ENCODE results near the gene DHDH. TPM values are rescaled to one million over a fixed set of nuclear protein-coding genes. Genes with fewer than 3 reads are reported as not detected.

Gene DHDH
- total RNA-seq, 6 donors from 2014 or later = 1.9 to 6.3 (median 2.8) TPM

DNA sequence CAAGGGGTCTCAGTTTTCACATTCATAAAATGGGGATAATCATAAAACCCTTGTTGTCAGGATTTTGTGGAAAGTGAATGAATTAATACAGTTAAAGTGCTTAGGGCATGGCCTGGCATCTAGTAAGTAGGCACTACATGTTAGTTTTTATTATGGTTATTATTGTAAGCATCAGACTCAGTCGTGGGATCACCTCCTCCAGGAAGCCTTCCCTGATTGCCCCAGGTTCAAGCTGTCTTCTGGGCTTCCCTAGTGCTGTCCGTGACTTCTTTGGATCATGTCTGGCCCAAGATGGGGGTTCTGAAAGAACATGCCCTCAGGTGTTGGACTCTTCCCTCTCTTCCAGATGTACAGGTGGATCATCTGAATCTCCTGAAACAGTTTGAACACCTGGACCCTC is 22.7 kb upstream of the DHDH start:
- Histone ChIP-seq H3K9me3 (no peaks in the 10 kb centered on the region), H3K4me1 (peaks cover 17 to 28% (median 22%) of the 10 kb centered on the region in 4 donors), H3K36me3 (peaks cover 33 to 99% (median 69%) of the 10 kb centered on the region in 4 donors), H3K27me3 (no peaks in the 10 kb centered on the region), H3K27ac (peak overlapping the region in 1 of 4 donors; percentile 82), H3K4me3 (no peak overlapping the region)
- TF ChIP-seq POLR2A (IDR thresholded peaks at IDR 0.05) (no peak), EP300 (IDR thresholded peaks at IDR 0.05) (no peak), POLR2AphosphoS5 (IDR thresholded peaks at IDR 0.05) (no peak)
- TF ChIP-seq, protein P1, sequence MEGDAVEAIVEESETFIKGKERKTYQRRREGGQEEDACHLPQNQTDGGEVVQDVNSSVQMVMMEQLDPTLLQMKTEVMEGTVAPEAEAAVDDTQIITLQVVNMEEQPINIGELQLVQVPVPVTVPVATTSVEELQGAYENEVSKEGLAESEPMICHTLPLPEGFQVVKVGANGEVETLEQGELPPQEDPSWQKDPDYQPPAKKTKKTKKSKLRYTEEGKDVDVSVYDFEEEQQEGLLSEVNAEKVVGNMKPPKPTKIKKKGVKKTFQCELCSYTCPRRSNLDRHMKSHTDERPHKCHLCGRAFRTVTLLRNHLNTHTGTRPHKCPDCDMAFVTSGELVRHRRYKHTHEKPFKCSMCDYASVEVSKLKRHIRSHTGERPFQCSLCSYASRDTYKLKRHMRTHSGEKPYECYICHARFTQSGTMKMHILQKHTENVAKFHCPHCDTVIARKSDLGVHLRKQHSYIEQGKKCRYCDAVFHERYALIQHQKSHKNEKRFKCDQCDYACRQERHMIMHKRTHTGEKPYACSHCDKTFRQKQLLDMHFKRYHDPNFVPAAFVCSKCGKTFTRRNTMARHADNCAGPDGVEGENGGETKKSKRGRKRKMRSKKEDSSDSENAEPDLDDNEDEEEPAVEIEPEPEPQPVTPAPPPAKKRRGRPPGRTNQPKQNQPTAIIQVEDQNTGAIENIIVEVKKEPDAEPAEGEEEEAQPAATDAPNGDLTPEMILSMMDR (IDR thresholded peaks at IDR 0.05) = no peak
- WGBS, 2 donors = 90 to 93% methylated on average over 2 of the region's 2 CpGs
- ATAC-seq (ENCODE audit: low FRiP score in 2 of 2) (no peak), DNase-seq (no peak)

DNA sequence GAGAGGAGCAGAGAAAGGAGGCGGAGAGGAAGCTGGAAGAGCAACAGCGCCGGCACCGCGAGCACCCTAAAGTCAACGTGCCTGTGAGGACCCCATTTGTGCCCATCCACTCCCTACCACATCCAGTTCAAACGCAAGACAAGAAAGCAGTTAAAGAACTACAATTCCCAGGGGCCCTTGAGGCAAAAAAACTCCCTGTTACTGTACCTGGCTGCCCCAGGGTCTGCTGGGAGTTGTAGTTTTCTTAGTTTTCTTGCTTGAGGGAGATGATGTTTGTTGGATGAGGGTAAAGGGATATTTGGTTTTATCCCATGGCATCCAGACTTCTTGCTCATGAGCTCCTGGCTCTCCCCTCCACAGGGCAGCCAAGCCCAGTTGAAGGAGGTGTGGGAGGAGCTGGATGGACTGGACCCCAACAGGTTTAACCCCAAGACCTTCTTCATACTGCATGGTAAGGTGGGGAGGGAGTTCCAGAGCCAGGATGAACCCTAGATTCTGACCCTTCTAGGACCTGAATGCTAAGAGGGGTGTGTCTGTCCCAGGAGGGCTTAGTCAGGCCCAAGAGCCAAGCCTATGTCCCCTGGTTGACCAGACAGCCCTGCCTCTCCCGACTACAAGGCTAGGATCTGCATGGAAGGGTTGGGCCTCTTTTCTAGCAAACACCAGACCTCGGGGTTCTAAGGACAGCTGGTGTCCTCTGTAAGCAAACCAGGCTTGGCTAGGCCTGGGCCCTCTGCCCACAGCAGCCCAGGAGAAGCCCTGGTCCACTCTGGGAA is 20.2 kb upstream of the DHDH start:
- H3K27ac ChIP-seq = peak overlapping the region in 1 of 4 donors; percentile 35
- no peaks in the 10 kb centered on the region for H3K27me3 ChIP-seq
- no peak for TF ChIP-seq POLR2AphosphoS5 (IDR thresholded peaks at IDR 0.05)
- TF ChIP-seq, protein P1 (IDR thresholded peaks at IDR 0.05) = no peak
- TF ChIP-seq EP300 (IDR thresholded peaks at IDR 0.05) = no peak
- no peak for TF ChIP-seq POLR2A (IDR thresholded peaks at IDR 0.05)
- no peaks in the 10 kb centered on the region for H3K9me3 ChIP-seq
- no peak overlapping the region for H3K4me3 ChIP-seq
- DNase-seq = no peak
- H3K4me1 ChIP-seq = peaks cover 9 to 18% (median 14%) of the 10 kb centered on the region in 4 donors
- no peak for ATAC-seq (ENCODE audit: low FRiP score in 2 of 2)
- WGBS, 2 donors = 89 to 94% methylated on average over 8 to 9 of the region's 9 CpGs
- peaks cover 29 to 93% (median 78%) of the 10 kb centered on the region in 4 donors for H3K36me3 ChIP-seq

DNA sequence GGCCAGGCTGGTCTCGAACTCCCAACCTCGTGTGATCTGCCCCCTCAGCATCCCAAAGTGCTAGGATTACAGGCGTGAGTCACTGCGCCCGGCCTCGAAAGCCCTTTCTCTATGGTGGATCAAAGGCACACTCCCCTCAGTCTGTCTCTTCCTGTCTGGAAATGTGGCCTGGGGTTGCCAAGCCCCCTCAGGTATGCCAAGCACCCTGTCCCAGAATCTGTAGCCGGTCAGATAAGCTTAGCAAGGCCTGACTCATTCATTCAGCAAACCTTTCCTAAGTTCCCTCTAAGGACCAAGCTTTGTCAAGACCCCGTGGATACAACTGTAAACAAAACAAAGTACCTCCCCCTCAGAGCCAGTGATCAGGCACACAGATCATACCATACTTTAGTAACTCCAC is 19.3 kb upstream of the DHDH start:
- no peak for DNase-seq
- Histone ChIP-seq H3K4me3 (no peak overlapping the region), H3K4me1 (peaks cover 6 to 11% (median 8%) of the 10 kb centered on the region in 4 donors), H3K27me3 (no peaks in the 10 kb centered on the region), H3K36me3 (peaks cover 29 to 95% (median 82%) of the 10 kb centered on the region in 4 donors), H3K27ac (no peak overlapping the region), H3K9me3 (no peaks in the 10 kb centered on the region)
- ATAC-seq (ENCODE audit: low FRiP score in 2 of 2) = no peak
- TF ChIP-seq, protein P1 (IDR thresholded peaks at IDR 0.05) = no peak
- no peak for TF ChIP-seq POLR2AphosphoS5 (IDR thresholded peaks at IDR 0.05)
- no peak for TF ChIP-seq EP300 (IDR thresholded peaks at IDR 0.05)
- no peak for TF ChIP-seq POLR2A (IDR thresholded peaks at IDR 0.05)
- 92 to 97% methylated on average over 6 to 8 of the region's 8 CpGs for WGBS, 2 donors

DNA sequence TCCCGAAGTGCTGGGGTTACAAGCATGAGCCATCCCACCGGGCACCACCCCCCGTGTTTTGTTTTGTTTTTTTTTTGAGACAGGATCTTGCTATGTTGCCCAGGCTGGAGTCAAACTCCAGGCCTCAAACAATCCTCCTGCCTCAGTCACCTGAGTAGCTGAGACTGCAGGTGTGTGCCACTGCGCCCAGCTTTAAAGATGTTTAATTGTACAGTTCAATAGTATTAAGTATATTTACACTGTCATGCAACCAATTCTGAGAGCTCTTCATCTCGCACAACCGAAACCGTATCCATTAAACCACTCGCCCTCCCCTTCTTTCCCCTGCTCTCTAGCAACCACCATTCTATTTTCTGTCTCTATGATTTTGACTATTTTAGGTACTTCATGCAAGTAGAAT is 17.7 kb upstream of the DHDH start:
- Histone ChIP-seq H3K27ac (peak overlapping the region in 3 of 4 donors; percentile 34 to 66 (median 48)), H3K4me1 (peaks cover 0 to 5% (median 2%) of the 10 kb centered on the region in 4 donors), H3K4me3 (no peak overlapping the region), H3K36me3 (peaks cover 25 to 95% (median 77%) of the 10 kb centered on the region in 4 donors), H3K27me3 (no peaks in the 10 kb centered on the region), H3K9me3 (no peaks in the 10 kb centered on the region)
- ATAC-seq (ENCODE audit: low FRiP score in 2 of 2) = peak in 1 of 2 donors; percentile 76
- DNase-seq = peak in 1 of 2 donors; percentile 67
- 67 to 72% methylated on average over 8 of the region's 8 CpGs for WGBS, 2 donors
- peak in 1 of 2 donors; percentile 37 for TF ChIP-seq POLR2AphosphoS5 (IDR thresholded peaks at IDR 0.05)
- peak in 1 of 4 donors; percentile 59 for TF ChIP-seq EP300 (IDR thresholded peaks at IDR 0.05)
- TF ChIP-seq, protein P1 (IDR thresholded peaks at IDR 0.05) = no peak
- no peak for TF ChIP-seq POLR2A (IDR thresholded peaks at IDR 0.05)

Measured in upper lobe of left lung (tissue), 6 donors.